ENCODE results near the gene SRPRB.

GRCh38 chr3:133857767-133858166 lies 52.2 kb downstream of the SRPRB start:
- no peak for TF ChIP-seq CTCF (IDR thresholded peaks at IDR 0.05)
- no peak for TF ChIP-seq POLR2A (IDR thresholded peaks at IDR 0.05)

Measured in testis (tissue), 2 donors.